Cardiac septum (tissue), 1 donor: Measurements from ENCODE around the gene MRPL52. TPM values are rescaled to one million over a fixed set of nuclear protein-coding genes. Genes with fewer than 3 reads are reported as not detected.

Experiments
- DNase-seq: peaks from one replicate; pipeline ENCODE4 v3.0.0-alpha.2; 2020; ENCODE audit warnings: low spot score
- intact Hi-C: fragments of 100-400 bp; cut with DNase I; formaldehyde crosslinking; loops from one replicate; pipeline ENCODE4 v1.14.0; 2022
- total RNA-seq: library from RNA; stranded (reverse); fragmentation: NEBNext Ultra II Directional; extraction: Animal tissue kit (Norgen Biotek cat#: 25700); gene quantifications from one replicate; pipeline ENCODE4 v1.2.1, GENCODE V29; 2021
- donor health status: DM: no; HTN: no; CAD: no.

Gene MRPL52
- total RNA-seq, 1 donor from 2014 or later, result 96.7 TPM

DNA sequence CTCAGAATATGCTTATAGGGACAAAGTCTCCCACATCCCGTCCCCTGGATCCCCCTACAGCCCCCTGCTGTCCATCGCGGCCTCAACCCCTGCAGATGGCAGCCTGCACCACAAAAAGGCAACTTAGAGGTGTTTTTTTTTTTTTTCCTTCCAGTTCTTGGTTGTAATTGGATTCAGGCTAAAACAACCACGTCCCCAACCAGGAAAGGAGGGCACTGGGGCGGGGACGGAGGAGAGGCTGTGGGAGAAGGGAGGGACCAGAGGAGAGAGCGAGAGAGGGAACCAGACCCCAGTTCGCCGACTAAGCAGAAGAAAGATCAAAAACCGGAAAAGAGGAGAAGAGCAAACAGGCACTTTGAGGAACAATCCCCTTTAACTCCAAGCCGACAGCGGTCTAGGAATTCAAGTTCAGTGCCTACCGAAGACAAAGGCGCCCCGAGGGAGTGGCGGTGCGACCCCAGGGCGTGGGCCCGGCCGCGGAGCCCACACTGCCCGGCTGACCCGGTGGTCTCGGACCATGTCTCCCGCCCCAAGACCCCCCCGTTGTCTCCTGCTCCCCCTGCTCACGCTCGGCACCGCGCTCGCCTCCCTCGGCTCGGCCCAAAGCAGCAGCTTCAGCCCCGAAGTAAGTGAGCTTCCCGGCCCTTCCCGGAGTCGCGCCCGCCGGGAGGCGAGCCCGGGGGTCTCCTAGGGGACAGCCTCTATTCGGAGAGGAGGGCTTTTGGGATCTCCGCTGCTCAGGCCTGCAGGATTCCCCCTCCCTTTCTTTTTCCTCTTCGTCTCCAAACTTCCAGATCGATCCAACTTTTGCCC lies 6.8 kb downstream of the MRPL52 start, which contains the start of gene MMP14:
Gene MMP14 (plus strand): TSS at position 285 of the 813 bp plus-strand sequence. CDS start 233 bp downstream, at position 518.
- no peak for DNase-seq
- intact Hi-C loops, result loop anchor here (2.0 kb wide), 1 partner anchor 16 kb away; no protein-coding TSS in a partner anchor

GRCh38 chr14:22837114-22837749 lies 7.5 kb downstream of the MRPL52 start:
- no peak for DNase-seq
- intact Hi-C loops, result loop anchor here (2.0 kb wide), 1 partner anchor 16 kb away; no protein-coding TSS in a partner anchor

- intact Hi-C loops, result loop anchor here (2.0 kb wide), 1 partner anchor 15 kb away; no protein-coding TSS in a partner anchor
- no peak for DNase-seq
Measured at GRCh38 chr14:22837750-22838538, 8.3 kb downstream of the MRPL52 start.

- DNase-seq, result no peak
- intact Hi-C loops, result no loop called here
Measured at GRCh38 chr14:22838631-22839041, 8.9 kb downstream of the MRPL52 start.

DNA sequence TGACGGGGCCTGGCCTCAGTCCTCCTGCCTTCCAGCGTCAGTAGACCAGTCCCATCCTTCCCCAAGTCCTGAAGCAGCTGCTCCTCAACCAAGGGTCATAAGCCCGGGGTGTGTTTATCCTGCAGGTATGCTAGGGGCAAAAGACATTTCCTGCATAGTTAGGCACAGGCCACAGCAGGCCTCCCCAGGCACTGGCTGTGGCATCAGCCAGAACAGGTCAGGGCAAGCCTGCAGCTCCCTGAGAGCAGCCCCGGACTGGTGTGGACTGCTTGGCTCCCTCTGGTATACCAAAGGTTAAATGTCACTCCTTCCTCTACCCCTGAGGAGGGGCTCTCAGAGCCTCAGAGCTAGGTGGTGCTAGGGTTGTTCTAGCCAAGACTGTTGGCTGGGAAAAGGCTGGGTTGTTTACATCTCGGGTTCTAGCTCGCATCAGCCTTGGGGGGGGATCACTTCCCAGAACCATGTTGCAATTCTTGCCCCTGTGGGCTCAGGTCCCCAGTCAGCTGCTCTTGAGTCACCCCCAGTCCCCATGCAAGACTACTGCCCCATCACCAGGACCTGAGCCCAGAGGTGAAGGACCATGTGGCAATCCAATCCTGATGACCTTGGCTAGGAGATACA lies 9.6 kb downstream of the MRPL52 start:
- intact Hi-C loops, result no loop called here
- no peak for DNase-seq

- DNase-seq, result no peak
- intact Hi-C loops, result loop anchor here (10.0 kb wide), 1 partner anchor 457 kb away; no protein-coding TSS in a partner anchor
Measured at GRCh38 chr14:22841311-22841710, 11.6 kb downstream of the MRPL52 start.

GRCh38 chr14:22841769-22842168 lies 12.1 kb downstream of the MRPL52 start:
- intact Hi-C loops, result loop anchor here (10.0 kb wide), 1 partner anchor 457 kb away; no protein-coding TSS in a partner anchor
- DNase-seq, result no peak

DNA sequence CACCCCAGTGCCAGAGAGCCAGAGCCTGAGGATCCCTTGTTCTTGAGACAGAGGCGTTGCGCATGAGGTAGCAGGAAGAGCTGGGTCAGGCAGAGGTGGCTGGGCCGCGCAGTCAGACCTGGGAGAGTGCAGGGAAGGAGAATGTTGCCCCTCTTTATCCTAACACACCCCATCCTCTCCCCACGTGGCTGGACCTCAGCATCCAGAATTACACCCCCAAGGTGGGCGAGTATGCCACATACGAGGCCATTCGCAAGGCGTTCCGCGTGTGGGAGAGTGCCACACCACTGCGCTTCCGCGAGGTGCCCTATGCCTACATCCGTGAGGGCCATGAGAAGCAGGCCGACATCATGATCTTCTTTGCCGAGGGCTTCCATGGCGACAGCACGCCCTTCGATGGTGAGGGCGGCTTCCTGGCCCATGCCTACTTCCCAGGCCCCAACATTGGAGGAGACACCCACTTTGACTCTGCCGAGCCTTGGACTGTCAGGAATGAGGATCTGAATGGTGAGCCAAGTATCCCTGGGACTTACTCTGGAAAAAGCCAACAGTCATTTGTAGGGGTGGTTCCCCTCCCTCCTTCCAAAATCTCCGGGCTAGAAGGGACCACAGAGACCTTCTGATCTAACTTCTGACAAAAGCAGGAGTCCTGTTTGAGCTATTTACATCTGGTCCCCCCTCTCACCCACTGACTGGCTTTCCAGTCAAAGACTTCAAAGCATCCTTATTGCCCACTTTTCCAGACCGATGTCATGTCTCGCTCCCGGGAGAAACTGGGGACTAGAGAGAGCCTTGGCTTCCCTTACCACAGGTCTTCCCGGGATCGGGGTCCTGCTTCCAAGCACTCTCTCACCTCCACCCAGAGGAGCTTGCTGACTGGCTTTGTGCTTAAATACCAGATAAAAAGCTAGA lies 12.8 kb downstream of the MRPL52 start:
- intact Hi-C loops, result loop anchor here (10.0 kb wide), 1 partner anchor 458 kb away; no protein-coding TSS in a partner anchor
- DNase-seq, result no peak

- intact Hi-C loops, result loop anchor here (10.0 kb wide), 1 partner anchor 459 kb away; no protein-coding TSS in a partner anchor
- no peak for DNase-seq
Measured at GRCh38 chr14:22843123-22843925, 13.6 kb downstream of the MRPL52 start.

DNA sequence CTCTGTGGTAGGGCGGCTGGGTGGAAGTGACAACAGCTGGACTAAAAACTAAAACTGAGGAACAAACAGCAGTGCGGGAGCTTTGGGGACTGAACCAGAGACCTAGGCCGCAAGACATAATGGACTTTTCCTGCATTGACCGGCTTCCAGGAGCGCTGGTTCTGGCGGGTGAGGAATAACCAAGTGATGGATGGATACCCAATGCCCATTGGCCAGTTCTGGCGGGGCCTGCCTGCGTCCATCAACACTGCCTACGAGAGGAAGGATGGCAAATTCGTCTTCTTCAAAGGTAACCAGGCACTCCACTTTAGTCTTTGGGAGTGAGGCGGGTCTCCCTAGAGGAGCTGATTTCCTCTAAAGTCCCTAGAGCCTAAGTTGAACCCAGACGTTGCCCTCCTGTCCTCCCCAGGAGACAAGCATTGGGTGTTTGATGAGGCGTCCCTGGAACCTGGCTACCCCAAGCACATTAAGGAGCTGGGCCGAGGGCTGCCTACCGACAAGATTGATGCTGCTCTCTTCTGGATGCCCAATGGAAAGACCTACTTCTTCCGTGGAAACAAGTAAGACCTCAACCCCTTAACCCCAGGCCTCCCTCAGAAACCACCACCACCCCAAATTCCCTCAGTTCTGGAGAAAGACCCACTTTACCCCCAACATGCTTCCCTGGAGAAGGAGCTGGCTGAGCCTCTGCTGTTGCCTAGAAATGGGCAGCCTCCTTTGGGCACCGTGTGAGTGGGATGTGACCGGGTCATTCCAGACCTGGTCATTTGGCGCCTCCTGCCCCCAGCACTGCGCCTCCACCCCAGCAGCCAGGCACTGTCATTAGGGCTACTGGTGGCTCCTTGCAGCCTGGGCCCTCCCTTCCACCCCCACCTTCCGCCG lies 14.8 kb downstream of the MRPL52 start:
- intact Hi-C loops, result loop anchor here (10.0 kb wide), 1 partner anchor 460 kb away; no protein-coding TSS in a partner anchor
- no peak for DNase-seq

GRCh38 chr14:22845103-22845394 lies 15.4 kb downstream of the MRPL52 start:
- DNase-seq, result no peak
- intact Hi-C loops, result loop anchor here (10.0 kb wide), 1 partner anchor 460 kb away; no protein-coding TSS in a partner anchor

GRCh38 chr14:22845821-22846625 lies 16.3 kb downstream of the MRPL52 start:
- no peak for DNase-seq
- intact Hi-C loops, result loop anchor here (10.0 kb wide), 1 partner anchor 461 kb away; no protein-coding TSS in a partner anchor

GRCh38 chr14:22846811-22847307 lies 17.2 kb downstream of the MRPL52 start:
- intact Hi-C loops, result loop anchor here (10.0 kb wide), 1 partner anchor 462 kb away; no protein-coding TSS in a partner anchor
- no peak for DNase-seq

DNA sequence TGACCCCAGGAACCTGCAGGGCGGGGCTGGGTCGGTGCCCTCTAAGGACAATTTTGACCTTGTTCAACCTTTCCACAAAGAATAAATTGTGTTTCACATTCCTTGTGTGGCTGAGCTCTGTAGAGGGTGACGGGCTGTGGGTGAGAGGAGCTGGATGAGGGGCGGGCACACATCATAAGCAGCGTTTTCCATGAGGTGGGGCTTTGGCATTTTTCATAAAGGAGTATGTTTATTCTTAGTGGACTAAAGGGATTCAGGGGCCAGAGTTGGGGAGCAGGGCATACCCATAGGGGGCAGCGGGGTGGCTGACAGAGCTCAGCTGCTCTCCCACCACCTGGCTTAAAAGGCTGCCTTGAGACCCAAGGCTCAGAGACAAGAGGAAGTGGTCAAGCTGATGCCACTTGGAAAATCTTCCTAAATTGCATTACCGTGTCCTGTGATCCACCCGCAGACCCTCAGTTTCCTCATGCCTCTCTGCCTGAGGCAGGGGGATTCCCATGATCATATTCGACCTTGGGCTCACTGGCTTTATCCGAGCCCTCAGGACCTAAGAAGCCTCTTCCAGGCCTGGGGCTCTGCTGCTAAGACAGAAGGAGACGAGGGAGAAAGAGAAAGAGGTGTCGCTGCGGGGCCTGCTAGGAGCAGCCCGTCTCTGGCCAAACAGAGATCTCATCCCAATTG lies 18.1 kb downstream of the MRPL52 start:
- intact Hi-C loops, result loop anchor here (2.0 to 10.0 kb wide), 2 partner anchors 463 to 509 kb away; no protein-coding TSS in a partner anchor
- DNase-seq, result no peak
